ENCODE data around the gene TSR3.

Gene TSR3

DNA sequence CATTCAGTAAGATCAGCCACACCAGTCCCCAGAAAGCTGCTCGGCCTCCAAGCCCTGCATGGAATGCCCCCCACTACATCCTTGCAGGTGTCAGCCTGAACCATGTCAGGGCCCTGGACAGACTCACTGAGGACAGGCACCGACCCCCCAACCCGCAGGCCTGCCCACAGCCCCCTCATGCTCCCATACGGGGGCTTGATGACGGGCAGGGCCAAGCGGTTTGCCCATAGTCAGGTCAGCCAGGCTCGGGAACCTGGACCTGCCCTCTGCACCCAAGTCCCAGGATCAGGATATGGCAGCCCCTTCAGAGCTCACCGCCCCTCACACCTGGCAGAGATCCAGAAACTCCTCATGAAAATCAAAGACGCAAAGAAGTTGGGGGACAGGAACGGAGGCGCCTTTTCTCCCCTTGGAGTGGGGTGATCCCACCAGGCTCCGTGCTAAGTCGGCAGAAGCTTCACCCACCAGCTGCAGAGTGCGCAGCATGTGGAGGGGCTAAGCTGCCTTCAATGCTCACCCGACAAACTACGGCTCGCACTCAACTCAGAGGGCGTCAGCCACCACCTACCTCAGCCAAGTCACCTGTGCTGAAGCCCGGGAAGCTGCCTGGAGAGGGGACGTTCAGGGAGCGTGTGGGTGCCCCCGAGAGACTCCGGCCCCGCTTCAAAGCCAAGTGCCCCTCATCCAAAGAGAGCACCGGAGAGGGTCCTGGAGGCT lies 26.6 kb upstream of the TSR3 start:
- DNase-seq (ENCODE audit: low read depth in 1 of 2, low spot score in 1 of 2): no peak

DNA sequence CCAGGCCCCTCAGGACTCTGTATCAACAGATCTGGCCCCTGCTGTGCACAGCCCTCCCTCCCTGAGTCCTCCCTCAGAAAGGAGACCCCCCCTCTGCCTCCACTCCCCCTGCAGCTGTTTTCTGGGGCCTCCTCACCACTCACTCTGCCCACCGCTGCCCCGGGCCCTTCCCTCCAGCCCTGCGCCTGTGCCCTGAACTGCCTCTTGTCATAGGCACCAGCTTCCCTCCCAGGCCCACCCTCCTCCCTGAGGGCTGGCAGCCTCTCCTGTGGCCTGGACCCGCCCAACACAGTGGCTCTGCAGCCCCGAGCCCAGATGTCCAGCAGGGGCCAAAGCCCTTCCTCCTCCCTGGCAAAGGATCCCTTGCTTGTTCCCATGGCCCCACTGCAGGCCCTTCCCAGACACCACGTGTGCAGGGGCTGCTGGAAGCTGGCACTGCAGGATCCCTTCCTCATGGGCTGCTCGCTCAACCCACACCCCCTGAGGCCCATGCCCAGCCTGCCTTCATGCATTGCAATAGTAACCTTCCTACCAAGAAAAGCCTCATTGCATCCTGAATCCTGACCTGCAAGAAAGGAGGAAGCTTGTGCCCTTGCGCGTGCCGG lies 25.8 kb upstream of the TSR3 start:
- DNase-seq (ENCODE audit: low read depth in 1 of 2, low spot score in 1 of 2): no peak

DNA sequence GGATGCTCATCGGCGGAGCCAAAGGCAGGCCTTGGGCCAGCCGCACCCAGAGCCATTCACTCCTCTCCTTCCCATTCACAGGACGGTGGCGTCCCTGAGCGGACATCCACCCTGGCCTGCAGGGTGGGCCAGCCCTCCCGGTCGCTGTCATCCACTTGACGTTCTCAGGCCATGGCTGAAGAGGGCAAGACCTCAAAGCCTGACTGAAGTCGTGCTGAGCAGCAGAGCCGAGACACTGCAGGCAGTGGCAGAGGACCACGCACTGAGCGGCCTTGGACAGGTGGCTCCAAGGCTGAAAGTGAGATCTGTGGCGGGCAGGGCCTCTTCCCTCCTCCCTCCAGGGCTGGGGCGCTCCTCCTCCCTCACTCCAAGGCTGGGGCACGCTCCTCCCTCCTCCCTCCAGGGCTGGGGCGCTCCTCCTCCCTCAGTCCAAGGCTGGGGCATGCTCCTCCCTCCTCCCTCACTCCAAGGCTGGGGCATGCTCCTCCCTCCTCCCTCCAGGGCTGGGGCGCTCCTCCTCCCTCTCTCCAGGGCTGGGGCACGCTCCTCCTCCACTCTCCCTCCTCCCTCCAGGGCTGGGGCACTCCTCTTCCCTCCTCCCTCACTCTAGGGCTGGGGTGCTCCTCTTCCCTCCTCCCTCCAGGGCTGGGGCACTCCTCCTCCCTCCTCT lies 24.2 kb upstream of the TSR3 start:
- no peak for DNase-seq (ENCODE audit: low read depth in 1 of 2, low spot score in 1 of 2)

DNA sequence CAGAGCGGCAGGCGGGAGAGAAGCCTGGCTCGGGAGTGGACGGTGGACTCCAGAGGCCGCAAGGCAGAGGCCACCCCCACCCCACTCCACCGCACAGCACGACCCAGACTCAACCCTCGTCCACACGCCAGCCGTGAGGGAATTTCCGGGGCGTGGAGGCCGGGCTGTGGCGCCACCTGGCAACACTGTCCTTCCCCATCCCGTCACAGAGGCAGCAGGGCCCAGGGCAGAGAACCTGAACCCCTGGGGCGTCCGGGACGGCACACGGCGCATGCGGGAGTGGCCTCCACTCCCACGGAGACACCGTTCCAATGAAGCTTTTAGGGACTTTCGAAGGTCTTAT lies 23.6 kb upstream of the TSR3 start:
- no peak for DNase-seq (ENCODE audit: low read depth in 1 of 2, low spot score in 1 of 2)

DNA sequence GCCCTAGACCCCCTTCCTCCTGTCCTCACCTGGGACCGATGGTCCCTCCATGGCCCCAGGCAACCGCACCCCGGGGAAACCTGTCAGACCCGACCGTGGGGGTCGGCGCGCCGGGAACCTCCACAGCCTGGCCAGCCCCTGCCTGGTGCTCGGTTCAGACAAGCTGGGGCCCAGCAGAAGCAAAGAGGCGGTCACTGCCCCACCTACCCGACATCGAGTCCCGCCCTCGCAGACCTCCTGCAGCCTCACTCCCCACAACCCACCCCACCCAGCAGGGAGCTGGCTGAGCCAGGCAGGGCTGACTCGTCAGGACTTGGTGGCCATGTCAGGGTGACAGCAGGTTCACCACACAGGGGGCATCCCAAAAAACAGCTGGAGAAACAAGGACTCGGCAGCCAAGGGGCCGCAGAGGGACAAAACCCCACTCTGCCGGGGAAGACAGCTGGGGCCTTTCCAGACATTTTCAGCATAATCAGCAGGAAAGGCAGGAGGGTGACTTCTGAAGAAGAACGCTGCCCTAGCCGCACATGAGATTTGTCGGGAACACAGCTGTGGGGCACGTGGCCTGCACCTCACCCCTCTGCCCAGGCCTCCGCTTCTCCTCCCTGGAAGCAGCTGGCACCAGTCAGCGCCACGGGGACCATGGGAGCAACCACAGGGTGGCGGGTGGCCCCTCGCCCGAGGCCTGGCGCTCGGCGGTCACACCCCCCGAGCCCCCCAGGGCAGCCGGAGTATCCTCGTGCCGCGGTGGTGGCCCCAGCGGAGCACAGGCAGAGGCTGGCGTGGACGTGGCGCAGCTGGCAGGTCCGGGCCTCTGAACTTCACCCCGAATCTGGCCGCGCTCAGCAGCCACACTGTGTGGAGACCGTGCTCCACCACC lies 23.0 kb upstream of the TSR3 start:
- DNase-seq (ENCODE audit: low read depth in 1 of 2, low spot score in 1 of 2): no peak

DNA sequence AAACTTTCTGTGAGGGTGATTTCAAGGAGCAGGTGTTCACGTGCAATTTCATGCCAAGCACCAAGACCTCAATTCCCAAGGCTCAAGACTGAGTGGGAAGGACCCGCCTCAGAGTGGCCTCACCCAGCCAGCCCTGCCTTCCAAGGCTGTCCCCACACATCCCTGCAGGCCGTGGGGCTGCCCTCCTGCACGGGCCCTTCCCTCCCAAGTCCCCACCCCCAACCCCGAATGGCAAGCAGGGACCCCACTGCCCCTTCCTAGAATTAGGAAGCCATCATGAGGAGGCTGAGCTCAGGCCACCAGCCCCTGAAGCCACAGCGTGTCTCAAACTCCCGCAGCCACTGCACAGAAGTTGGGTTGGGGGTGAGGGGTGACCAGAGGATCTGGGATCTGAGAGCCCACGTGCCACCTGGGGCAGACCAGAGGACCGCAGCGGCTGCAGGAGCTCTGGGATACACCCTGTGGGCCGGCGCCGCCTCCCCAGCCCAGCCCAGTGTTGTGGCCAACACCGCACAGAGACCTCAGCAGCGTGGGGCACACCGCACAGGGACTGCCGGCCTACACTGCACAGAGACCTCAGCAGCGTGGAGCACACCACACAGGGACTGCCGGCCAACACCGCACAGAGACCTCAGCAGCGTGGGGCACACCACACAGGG lies 20.7 kb upstream of the TSR3 start:
- DNase-seq (ENCODE audit: low read depth in 1 of 2, low spot score in 1 of 2): no peak

DNA sequence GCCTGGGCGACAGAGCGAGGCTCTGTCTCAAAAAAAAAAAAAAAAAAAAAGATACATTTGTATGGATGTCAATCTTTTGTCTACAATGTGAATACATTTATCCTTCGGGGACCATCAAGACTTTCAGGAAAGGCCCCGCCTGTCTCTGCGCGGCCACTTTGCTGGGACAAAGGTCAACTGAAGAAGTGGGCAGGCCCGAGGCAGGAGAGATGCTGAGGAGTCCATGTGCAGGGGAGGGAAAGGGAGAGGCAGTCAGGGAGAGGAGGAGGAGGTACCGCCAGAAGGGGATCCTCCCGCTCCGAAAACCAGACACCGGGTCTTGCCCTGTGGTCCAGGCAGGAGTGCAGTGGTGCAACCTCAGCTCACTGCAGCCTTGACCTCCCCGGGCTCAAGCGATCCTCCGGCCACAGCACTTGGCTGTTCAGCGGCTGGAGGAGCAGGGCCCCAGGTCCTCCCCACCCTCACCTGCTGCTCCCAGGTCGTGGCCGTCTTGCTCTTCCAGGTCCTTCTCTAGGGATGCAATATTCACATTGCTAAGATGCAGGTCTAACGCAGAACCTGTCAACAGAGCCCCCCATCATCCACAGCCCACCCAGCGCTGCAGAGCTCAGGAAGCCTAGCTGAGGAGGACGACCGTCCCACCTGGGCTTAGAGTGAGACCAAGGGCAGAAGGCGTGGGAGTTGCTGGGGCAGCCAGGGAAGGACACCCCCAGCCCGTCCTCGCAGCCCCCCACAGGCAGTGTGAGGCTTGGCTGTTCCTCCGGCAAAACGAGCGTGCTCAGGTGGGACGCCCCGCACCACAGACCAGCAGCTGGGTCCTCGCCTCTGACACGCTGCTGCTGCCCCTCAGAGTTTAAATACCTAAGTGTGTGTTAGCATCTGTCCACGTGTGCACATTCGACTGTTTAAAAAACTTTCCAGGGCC lies 19.6 kb upstream of the TSR3 start:
- no peak for DNase-seq (ENCODE audit: low read depth in 1 of 2, low spot score in 1 of 2)

DNA sequence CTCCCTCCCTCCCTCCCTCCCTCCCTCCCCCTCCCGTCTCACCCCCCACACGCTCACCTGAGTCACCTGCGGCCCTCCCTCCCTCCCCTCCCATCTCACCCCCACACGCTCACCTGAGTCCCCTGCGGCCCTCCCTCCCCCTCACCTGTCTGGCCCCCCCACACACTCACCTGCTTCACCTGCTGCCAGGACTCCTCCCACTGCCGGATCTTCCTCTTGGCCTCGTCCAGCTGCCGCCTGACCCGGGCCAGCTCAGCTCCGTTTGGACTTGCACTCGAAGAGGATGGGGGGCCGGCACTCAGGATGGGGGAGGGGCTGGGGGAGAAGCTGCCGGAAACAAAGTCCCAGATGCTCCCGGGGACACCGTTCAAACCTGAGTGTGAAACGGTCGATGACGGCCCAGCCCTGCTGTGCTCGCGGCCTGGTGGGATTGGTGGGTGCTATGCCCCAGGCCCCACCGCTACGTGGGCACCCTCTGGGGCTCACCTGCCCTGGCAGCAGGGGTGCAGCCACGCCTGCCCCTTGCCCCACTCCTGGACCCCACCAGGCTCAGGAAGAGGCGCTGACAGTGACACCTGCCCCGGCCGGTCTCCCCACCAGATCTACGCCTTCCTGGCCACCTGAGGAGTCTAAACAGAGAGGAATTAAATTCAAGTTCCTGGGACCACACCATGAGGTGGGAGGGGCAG lies 16.0 kb upstream of the TSR3 start:
- no peak for DNase-seq (ENCODE audit: low read depth in 1 of 2, low spot score in 1 of 2)

DNA sequence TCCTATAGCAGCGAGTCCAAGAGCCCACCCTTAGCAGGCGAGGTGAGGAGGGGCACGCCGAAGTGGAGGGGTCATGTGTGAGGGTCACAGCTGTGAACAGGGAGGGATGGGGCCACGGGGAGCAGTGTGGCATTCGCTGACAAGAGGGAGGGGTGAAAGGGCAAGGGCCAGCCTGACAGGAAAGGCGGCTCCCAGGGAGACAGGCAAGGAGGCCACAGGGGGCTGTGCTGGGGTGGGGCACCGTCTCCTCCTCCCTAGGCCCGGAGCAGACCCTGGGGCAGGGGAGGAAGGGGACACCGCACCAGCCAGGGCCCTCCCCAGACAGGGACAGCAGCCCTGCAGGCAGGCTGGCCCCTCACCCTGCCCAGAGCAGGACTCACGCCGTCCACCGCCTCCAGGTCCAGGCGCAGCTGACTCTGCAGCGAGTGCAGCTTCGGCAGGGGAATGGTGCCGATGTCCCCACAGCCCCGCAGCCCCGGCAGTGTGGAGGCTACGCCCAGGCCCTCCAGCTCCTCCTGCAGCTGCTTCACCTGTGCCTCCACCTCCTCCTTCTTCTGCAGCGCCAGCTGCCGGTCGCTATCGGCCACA lies 15.1 kb upstream of the TSR3 start:
- no peak for DNase-seq (ENCODE audit: low read depth in 1 of 2, low spot score in 1 of 2)

DNA sequence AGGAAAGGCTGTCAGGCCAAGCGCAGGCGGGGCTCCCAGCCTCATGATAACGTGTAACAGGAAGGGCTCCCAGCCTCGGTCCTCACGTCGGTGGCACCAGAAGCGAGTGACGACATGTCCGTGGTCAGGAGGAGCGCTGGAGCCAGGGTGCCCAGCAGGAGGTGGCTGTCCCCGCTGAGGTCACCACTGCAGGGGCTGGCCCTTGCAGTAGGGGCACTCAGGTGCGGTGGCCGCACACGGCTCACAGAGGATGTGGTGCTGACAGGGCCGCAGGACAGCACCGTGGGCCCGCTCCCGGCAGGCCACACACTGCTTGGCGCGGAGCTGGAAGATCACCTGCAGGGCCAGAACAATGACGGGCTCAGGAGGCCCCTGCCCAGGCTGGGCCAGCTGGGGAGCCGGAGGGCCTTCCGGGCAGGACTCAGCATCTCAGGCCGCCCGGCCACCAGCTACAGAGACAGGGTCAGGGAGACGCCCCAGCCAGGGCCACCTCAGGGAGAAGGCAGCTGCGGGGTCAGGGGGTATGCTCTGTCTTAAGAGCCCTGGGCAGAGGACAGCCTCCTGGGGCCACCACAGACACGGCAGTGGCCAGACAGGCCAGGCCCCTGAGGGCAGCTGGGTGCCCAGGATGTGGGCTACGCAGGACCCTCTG lies 14.5 kb upstream of the TSR3 start:
- no peak for DNase-seq (ENCODE audit: low read depth in 1 of 2, low spot score in 1 of 2)

DNA sequence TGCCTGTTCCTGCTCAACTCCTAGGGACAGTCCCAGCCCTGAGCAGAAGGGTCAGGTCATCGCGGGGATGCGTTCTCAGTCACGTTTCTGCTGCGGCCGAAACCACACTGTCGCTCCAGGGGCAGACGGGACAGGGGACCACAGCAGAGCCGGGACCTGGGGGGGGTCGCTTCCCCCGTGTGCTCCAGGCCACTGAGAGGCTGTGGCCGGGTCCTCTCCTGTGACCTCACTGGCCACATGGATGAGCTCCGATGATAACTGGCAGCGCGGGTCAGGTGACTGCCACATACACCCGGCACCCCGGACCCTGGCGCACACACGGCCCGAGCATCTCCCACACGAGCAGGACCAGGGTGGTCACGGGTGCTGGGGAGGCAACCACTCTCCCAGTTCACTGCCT lies 12.8 kb upstream of the TSR3 start:
- no peak for DNase-seq (ENCODE audit: low read depth in 1 of 2, low spot score in 1 of 2)

DNA sequence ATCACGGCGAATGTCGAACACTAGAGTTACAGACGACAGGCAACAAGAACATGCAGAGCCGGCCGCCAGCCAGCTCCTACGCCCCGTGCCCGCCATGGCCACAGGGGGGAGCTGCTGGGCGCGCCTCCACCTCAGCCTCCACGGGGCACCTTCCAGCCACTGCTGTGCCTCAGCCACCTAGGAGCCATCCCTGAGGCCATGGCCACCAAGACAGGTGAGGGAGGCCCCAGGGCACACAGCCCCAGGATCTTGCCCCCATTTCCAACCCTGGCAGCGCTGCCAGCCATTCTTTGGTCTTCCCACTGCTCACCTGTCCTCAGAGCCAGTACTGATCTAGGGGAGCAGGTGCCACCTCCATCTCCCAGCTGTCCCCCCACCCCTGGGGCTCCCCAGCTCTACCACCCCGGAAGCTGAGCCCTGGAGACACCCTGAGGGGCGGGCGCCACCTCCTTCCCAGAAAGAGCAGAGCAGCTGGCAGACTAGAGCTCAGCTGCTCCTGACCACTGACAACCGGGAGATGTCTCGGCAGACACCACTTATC lies 11.9 kb upstream of the TSR3 start:
- DNase-seq (ENCODE audit: low read depth in 1 of 2, low spot score in 1 of 2): peak; percentile 52 to 57

DNA sequence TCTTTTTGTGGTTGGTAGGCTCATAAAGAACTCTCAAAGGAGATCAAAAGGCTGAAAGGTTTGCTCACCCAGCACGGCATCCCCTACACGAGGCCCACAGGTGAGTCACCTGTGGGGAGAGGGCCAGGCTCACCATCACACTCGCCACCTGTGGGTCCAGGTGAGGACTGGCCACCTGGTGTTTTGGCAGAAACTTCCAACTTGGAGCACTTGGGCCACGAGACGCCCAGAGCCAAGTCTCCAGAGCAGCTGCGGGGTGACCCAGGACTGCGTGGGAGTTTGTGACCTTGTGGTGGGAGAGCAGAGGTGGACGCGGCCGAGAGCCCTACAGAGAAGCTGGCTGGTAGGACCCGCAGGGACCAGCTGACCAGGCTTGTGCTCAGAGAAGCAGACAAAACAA lies 11.1 kb upstream of the TSR3 start:
- no peak for DNase-seq (ENCODE audit: low read depth in 1 of 2, low spot score in 1 of 2)

DNA sequence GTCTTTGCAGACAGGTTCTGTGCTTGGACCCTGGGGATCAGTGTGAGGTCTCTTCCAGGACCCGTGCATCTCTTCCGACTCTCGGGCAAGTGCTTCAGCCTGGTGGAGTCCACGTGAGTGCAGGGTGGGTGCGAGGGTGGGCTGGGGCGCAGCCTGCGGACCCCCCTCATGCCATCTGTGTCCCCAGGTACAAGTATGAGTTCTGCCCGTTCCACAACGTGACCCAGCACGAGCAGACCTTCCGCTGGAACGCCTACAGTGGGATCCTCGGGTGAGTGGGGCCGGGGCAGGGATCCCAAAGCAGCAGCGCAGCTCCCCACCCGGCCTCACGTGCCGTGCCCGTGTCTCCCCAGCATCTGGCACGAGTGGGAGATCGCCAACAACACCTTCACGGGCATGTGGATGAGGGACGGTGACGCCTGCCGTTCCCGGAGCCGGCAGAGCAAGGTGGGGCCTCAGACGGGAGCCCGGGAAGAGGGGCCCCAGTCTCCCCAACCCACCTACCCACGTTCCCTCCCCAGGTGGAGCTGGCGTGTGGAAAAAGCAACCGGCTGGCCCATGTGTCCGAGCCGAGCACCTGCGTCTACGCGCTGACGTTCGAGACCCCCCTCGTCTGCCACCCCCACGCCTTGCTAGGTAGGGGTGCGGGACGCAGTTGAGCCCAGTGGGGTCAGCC lies 10.1 kb upstream of the TSR3 start:
- no peak for DNase-seq (ENCODE audit: low read depth in 1 of 2, low spot score in 1 of 2)

DNA sequence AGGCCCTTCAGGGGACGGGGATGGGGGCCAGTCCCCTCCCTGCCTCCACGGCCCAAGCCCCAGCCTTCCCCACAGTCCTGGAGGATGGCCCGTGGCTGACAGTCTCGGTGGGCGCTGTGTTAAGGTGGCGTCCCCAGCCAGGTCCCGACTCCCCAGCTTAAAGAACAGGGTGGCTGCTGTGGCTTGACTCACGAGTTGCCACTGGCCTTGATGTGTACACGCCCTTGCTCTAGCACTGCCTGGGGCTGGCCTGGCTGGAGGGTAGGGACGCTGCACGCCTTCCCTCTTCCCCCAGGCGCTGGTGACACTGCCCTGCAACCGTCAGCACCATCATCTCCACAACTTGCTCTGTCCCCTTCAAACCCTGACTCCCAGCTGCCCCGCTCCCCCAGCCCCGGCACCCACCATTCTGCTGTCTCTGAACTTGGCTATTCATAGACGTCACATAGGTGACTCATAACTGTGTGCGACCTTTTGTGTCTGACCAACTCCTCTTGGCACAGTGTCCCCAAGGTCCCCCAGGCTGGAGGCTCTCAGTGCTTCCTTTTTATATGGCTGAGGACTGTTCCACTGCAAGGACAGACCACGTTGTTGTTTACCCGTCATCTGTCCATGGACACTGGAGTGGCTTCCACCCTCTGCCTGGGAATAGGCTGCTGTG lies 6.4 kb upstream of the TSR3 start:
- no peak for DNase-seq (ENCODE audit: low read depth in 1 of 2, low spot score in 1 of 2)

DNA sequence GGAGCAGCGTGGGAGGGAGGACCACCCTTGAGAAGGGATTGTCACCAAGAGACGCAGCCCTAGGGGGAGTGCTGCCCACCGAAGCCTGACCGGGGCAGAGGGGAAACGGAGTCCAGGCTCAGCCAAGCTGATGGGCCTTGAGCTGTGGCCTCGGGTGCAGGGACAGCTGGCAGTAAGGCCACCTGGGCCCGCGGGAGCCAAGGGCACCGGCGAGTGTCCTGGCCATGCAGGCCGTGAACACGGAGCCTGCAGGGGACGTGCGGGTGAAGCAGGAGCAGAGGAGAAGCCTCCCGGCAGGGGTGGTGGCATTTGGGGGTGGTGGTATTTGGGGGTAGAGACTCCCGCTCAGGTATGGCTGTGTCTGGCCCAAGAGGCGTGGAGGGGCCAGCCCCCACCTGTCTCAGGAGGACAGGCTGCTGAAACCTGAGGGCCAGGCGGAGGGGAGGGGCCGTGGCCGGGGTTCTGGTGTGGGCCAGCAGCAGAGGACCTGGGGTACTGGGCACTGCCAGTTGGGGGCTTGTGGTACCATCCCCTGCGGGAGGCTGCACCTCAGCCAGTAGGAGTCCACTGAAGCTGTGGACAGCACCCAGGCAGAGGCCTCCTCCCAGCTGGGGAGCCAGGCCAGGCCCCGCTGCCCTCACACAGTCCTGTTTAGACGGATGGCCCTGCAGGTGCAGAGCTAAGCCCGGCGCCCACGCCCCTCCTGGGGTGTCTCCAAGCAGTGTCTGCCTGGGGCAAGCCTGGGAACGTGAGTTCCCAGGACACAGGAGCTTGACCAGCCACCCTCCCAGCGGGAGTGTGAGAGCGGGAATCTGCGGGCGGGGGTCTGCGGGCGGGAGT lies 4.6 kb upstream of the TSR3 start:
- no peak for DNase-seq (ENCODE audit: low read depth in 1 of 2, low spot score in 1 of 2)
